Sigmoid colon (tissue), 4 donors: Measurements from ENCODE around the gene PARP8.

Experiments
- EP300 ChIP-seq, 4 donors: sonication (generic); formaldehyde crosslinking; IDR thresholded peaks; one replicate each; pipeline ENCODE4 v1.6.1; 2017; ENCODE audit warnings: antibody characterized with exemption in 4 of 4
- POLR2A ChIP-seq, 2 donors: fragments of 450-650 bp; IDR thresholded peaks; one replicate each; pipeline ENCODE4 v1.6.1; 2016; ENCODE audit warnings: antibody characterized with exemption in 2 of 2, mild to moderate bottlenecking in 2 of 2, moderate library complexity in 2 of 2
- POLR2AphosphoS5 ChIP-seq, 4 donors: sonication (generic); formaldehyde crosslinking; IDR thresholded peaks; one replicate each; pipeline ENCODE4 v1.6.1; 2017; ENCODE audit warnings: antibody characterized with exemption in 4 of 4
- TF ChIP-seq, protein P1 (sequence below), 4 experiments: fragments of 450-650 bp in 3 of 4; fragments of 200-600 bp in 1 of 4; IDR thresholded peaks; one replicate each; pipeline ENCODE4 v1.5.1; 2016 to 2019; ENCODE audit warnings: antibody characterized with exemption in 4 of 4, mild to moderate bottlenecking in 3 of 4, moderate library complexity in 2 of 4

DNA sequence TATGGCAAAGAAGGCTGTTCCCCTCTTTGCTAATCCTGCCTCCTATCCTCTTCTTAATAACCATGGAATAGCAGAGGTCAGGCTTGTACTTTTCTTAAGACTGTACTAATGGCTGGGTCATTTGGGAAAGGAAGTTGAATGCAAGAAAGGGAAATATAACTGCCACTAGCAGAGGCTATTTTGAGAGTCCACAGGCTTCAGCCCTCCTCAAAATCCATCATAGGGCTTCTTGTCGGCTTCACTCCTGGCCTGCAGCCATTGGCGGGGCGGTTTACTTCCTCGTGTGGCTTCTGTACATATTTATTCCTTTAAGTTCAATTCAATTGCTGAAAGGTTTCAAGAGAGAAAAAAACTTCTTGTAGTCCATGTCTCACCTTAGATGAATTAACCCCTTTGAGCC is 2.8 kb upstream of the PARP8 start:
- TF ChIP-seq, protein P1, sequence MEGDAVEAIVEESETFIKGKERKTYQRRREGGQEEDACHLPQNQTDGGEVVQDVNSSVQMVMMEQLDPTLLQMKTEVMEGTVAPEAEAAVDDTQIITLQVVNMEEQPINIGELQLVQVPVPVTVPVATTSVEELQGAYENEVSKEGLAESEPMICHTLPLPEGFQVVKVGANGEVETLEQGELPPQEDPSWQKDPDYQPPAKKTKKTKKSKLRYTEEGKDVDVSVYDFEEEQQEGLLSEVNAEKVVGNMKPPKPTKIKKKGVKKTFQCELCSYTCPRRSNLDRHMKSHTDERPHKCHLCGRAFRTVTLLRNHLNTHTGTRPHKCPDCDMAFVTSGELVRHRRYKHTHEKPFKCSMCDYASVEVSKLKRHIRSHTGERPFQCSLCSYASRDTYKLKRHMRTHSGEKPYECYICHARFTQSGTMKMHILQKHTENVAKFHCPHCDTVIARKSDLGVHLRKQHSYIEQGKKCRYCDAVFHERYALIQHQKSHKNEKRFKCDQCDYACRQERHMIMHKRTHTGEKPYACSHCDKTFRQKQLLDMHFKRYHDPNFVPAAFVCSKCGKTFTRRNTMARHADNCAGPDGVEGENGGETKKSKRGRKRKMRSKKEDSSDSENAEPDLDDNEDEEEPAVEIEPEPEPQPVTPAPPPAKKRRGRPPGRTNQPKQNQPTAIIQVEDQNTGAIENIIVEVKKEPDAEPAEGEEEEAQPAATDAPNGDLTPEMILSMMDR (IDR thresholded peaks at IDR 0.05) = no peak
- no peak for TF ChIP-seq POLR2A (IDR thresholded peaks at IDR 0.05)
- no peak for TF ChIP-seq EP300 (IDR thresholded peaks at IDR 0.05)
- no peak for TF ChIP-seq POLR2AphosphoS5 (IDR thresholded peaks at IDR 0.05)
